LHCN-M2 (cell line): ENCODE results near the gene BCL11B. TPM values are rescaled to one million over a fixed set of nuclear protein-coding genes. Genes with fewer than 3 reads are reported as not detected.

Source experiments
- DNase-seq: peaks from one replicate; pipeline ENCODE4 v3.0.0-alpha.2; 2012; ENCODE audit warnings: low read depth
- total RNA-seq: library from RNA; depleted of rRNA; stranded (reverse); fragments of >200 nt; gene quantifications from 2 replicates; pipeline ENCODE4 v1.2.3, GENCODE V29; 2014

The BCL11B gene
- total RNA-seq, 1 experiment from 2014 or later = not detected

DNA sequence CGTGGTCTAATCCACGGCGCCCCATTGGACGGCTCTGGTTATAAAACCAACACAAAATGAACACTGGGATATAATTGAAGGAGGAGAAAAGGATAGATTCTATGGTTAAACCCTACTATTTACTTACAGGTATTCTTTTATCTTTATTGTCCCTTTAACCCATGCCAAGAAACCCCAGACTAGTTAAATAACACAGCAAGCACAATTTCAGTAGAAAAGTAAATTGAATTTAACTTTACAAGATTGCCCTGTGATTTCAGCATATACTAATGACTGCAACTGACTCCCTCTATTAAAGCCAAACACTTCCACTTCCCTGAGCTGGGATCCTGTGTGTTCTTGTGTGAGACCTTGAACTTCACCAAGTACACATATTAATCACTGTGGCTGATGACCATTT lies 45.3 kb downstream of the BCL11B start:
- no peak for DNase-seq

DNA sequence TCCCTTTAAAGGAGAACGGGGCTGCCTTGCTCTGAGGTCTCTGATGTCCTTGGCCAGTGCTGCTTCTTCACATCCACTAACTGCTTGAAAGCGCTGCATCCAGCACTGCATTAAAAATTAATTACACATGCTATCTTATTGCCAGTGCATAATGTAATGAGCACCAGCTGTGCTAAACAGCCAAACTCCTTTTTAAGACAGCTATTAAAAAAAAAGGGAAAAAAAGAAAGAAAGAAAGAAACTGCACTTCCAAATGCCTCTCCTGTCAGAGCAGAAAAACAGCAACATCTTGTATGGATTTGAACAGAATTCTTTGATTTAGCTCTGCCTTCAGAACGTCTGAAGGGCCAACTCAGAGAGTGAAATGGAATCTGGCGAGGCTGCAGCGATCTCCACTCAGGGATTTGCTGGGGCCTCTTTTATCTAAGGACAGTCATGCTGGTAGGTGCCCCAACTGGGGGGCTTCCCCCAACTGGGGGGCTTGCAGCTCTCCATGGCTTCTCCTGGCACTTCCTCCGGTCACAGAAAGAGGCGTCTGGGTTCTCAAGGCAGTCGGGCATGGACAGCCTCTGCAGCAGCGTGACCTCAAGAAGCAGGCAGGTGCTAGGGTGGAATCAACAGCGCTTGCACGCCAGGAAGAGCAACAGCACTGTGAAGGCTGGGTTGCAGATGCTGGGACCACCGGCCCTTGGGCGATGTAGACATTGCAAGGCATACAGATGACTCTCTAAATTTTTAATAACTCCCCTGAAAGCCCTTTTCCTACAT lies 46.4 kb downstream of the BCL11B start:
- no peak for DNase-seq

GRCh38 chr14:99224948-99225347 lies 47.0 kb downstream of the BCL11B start:
- DNase-seq = no peak

DNA sequence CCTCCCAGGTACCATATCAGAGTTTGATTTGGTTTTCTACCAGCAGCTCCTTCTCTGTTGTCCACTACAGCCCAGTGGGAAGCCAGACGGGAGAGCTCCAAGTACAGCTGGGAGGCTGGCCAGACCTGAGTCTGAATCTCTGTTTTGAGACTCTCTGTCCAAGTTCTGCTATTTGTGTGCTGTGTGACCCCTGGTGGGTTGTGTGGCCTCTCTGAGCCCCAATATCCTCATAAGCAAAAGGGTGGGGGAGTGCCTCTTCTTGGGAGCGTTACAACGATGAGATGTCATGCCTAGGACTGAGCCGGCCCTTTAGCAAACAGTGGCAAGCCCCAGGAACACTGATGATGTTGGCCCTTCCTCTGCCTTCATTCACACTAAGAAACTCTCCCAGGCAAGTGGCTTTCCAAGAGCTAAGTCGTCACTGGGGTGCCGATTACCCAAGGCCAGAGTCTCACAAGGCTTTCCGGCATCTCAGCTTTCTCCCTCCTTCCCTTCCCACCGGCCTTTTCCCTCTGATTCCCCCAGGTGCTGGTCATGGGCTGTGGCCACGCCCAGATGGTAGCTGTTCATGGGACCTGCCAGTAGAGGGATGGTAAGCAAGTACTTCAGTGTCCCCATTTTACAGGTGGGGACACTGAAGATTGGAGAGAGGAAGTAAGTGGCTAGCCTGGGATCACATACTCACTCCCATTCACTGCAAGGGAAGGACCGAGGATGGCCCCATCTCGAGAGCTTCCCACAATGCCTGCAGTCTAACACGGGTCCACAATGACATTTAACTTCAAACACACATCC lies 47.7 kb downstream of the BCL11B start:
- no peak for DNase-seq

- DNase-seq = no peak
These were observed 50.6 kb downstream of the BCL11B start for GRCh38 chr14:99221445-99221844.

GRCh38 chr14:99217066-99217955 lies 54.7 kb downstream of the BCL11B start:
- no peak for DNase-seq

- no peak for DNase-seq
These were observed 55.8 kb downstream of the BCL11B start for GRCh38 chr14:99216191-99216590.

GRCh38 chr14:99215277-99215676 lies 56.7 kb downstream of the BCL11B start:
- no peak for DNase-seq

DNA sequence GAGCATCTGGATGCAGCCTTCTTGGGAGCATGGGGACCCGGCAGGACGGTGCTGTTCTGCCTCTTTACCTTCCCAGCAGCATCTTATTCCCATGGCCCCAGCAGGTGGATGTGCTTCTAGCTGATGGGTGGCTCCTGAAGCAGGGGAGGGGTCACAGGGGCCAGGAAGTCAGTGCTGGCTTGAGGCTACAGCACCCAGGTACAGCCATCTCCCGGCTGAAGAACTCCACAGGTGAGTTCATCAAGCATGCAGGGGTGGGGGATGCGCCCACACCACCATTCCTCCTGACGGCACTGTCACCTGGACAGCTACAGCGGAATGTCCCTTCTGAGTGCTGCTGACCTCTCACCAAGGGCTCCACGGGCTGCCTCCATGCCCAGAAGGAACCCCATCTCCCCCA lies 57.3 kb downstream of the BCL11B start:
- DNase-seq = no peak

- DNase-seq = no peak
These were observed 58.4 kb downstream of the BCL11B start for GRCh38 chr14:99213527-99213971.

- DNase-seq = no peak
These were observed 58.9 kb downstream of the BCL11B start for GRCh38 chr14:99213101-99213500.

GRCh38 chr14:99212646-99213045 lies 59.4 kb downstream of the BCL11B start:
- no peak for DNase-seq

GRCh38 chr14:99212199-99212598 lies 59.8 kb downstream of the BCL11B start:
- DNase-seq = no peak

DNA sequence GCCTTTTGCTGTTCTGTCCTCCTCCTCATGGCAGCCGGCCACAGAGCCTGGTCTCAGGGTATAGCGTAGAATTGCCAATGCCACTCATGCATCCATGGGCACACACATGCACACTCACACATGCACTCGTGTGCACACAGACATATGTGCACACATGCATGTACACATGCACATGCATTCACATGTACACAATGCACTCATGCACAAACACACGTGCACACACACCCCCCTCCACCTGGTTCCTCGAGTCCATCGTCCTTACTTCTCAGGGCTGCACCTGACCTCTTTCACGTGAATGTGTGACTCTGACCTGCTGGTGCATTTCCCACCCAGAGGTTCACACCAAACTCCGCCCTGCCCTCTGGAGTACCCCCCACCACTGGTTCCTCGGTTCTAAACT lies 60.6 kb downstream of the BCL11B start:
- DNase-seq = no peak

DNA sequence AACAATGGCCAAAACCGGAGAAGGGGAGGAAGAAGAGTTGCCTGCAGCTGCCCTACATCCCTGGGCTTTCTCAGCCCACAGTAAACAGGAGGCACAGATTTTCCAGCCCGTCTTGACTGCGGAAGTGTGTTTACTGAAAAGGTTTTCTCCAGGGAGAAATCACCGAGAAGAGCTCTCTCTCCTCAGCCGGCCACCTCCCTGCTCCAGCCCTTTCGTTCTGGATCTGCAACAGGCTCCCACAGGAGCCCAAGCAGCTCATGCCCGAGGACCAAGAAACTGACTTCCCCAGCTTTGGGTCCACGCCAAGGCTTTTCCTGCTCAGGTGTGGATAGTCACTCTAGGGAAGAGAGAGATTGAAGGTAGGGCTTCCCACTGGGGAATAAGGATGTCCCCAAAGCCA lies 61.7 kb downstream of the BCL11B start:
- no peak for DNase-seq

- no peak for DNase-seq
These were observed 62.6 kb downstream of the BCL11B start for GRCh38 chr14:99209409-99209808.

DNA sequence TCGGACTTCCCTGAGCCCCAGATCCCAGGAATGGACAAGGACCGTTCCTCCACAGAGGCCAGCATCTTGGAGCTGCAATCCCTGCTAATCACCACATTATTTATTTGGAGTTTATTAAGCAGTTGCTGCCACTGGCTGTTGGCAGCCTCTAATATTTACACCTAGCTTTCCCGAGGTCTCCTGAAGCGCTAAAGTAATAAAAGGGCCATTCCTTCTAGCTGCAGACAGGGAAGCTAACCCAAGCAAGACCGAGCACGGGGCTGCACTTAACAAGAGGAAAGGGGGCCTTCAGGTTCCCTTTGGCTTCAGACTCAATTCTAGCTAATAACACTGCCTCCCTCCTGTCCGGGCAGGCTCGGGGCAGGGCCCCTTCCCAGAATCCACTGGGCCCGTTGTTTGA lies 63.7 kb downstream of the BCL11B start:
- no peak for DNase-seq

GRCh38 chr14:99207456-99207855 lies 64.5 kb downstream of the BCL11B start:
- no peak for DNase-seq

DNA sequence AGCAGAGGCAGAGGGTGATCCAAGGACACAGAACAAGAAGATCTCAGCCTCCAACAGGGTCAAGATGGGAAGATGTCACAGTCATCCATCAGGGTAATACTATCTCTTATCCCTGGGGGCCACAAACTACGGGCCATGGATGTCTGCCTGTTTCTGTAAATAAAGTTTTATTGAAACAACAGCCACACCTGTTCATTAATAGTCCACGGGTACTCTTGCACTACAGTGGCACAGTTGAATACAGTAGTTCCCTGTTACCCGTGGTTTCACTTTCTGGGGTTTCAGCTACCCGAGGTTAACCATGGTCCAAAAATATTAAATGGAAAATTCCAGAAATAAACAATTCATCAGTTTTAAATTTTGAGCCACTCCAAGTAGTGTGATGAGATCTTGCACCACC lies 65.9 kb downstream of the BCL11B start:
- DNase-seq = no peak

- DNase-seq = no peak
These were observed 66.8 kb downstream of the BCL11B start for GRCh38 chr14:99205086-99205688.

GRCh38 chr14:99203801-99204200 lies 68.2 kb downstream of the BCL11B start:
- no peak for DNase-seq

- no peak for DNase-seq
These were observed 68.9 kb downstream of the BCL11B start for GRCh38 chr14:99203080-99203479.
